ENCODE results near the gene RAPGEF4.

DNA sequence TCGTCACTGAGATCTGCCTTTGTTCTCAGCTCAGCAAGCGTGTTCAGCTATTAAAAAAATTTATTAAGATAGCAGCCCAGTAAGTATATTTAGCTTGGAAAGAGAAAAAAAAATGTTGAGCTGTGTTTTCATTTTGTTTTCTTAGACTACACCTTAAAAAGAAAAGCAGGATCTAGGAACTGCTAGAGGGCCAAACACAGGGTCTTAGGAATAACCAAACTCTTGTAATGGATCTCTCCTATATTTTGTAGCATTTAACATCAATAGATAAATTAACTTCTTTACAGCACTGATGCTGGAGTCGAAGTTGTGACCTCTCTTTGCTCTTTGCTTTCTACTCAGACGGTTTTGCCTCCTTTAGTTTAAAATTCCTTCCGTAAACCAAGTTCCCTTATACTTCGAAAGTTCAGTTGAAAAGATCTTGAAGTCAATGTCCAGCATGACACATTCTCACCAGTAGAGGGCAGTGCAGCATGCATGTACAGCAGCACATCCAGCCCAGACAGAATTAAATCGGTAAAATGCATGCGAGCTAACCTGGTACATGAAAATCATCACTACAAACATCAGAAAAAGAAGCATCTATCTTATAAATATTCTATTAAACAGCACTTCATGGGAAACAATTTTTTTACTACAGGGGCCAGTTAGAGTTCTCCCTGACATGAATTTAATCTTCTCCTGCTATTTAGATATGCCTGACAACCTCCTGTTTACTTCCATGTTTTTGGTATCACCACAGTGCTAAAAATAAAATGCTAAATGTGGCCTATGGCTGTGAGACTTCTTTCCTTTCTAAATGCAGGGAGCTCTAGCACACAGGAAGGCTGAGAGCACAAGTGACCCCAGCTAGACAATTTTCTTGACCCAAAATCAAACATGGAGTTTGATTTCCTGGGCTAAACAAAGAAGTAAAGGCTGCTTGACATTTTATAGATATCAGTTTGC is 291.8 kb downstream of the RAPGEF4 start:
- TF ChIP-seq, protein P1, sequence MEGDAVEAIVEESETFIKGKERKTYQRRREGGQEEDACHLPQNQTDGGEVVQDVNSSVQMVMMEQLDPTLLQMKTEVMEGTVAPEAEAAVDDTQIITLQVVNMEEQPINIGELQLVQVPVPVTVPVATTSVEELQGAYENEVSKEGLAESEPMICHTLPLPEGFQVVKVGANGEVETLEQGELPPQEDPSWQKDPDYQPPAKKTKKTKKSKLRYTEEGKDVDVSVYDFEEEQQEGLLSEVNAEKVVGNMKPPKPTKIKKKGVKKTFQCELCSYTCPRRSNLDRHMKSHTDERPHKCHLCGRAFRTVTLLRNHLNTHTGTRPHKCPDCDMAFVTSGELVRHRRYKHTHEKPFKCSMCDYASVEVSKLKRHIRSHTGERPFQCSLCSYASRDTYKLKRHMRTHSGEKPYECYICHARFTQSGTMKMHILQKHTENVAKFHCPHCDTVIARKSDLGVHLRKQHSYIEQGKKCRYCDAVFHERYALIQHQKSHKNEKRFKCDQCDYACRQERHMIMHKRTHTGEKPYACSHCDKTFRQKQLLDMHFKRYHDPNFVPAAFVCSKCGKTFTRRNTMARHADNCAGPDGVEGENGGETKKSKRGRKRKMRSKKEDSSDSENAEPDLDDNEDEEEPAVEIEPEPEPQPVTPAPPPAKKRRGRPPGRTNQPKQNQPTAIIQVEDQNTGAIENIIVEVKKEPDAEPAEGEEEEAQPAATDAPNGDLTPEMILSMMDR (IDR thresholded peaks at IDR 0.05): peak; percentile 61 to 99 (median 94)
- TF ChIP-seq POLR2A (IDR thresholded peaks at IDR 0.05): no peak

Data from Peyer's patch (tissue), 4 donors.